Astrocyte (in vitro differentiated cells and primary cell): ENCODE data around the gene COL4A4. TPM values are rescaled to one million over a fixed set of nuclear protein-coding genes. Genes with fewer than 3 reads are reported as not detected.

Source experiments
- DNase-seq: peaks from one replicate; pipeline ENCODE4 v3.0.0-alpha.2; 2010; ENCODE audit warnings: low read depth
- FAIRE-seq: peaks from 2 replicates; lab custom pipeline; 2011; peaks lifted over from hg19 to GRCh38; lab: Jason Lieb, UNC
- H2AFZ ChIP-seq: 2 replicates; pipeline ENCODE4 v1.6.0; 2012; ENCODE audit warnings: low read depth, low read length, inconsistent platforms
- H3K27ac ChIP-seq: 2 replicates; pipeline ENCODE4 v1.5.1; 2011; ENCODE audit warnings: low read depth, low read length, inconsistent platforms
- H3K27me3 ChIP-seq: 2 replicates; pipeline ENCODE4 v1.6.0; 2011; ENCODE audit warnings: low read length, inconsistent platforms; ENCODE audit not compliant: insufficient read depth
- H3K36me3 ChIP-seq: 2 replicates; pipeline ENCODE4 v1.5.1; 2011; ENCODE audit warnings: low read length, inconsistent platforms; ENCODE audit not compliant: insufficient read depth
- H3K4me1 ChIP-seq: 2 replicates; pipeline ENCODE4 v1.5.1; 2011; ENCODE audit warnings: low read length, inconsistent platforms; ENCODE audit not compliant: insufficient read depth
- H3K4me2 ChIP-seq: 2 replicates; pipeline ENCODE4 v1.6.0; 2012; ENCODE audit warnings: low read length, inconsistent platforms
- H3K4me3 ChIP-seq: 2 replicates; pipeline ENCODE4 v1.5.1; 2011; ENCODE audit warnings: low read depth, mild to moderate bottlenecking, low read length, inconsistent platforms; ENCODE audit not compliant: insufficient read depth
- H3K79me2 ChIP-seq: 2 replicates; pipeline ENCODE4 v1.6.0; 2012; ENCODE audit warnings: mild to moderate bottlenecking, low read length, inconsistent platforms; ENCODE audit not compliant: insufficient read depth
- H3K9ac ChIP-seq: 2 replicates; pipeline ENCODE4 v1.6.0; 2012; ENCODE audit warnings: mild to moderate bottlenecking, low read length, inconsistent platforms
- H3K9me3 ChIP-seq: 2 replicates; pipeline ENCODE4 v1.5.1; 2012; ENCODE audit warnings: low read depth, mild to moderate bottlenecking, low read length, inconsistent platforms; ENCODE audit not compliant: insufficient read depth
- H4K20me1 ChIP-seq: 2 replicates; pipeline ENCODE4 v1.6.0; 2012; ENCODE audit warnings: low read length, inconsistent platforms; ENCODE audit not compliant: insufficient read depth
- H3K27ac Mint-ChIP-seq: one replicate; pipeline ENCODE4 v1.8.0; 2021; ENCODE audit warnings: mild to moderate bottlenecking, mixed read lengths; ENCODE audit not compliant: unreplicated experiment
- H3K27me3 Mint-ChIP-seq: one replicate; pipeline ENCODE4 v1.8.0; 2021; ENCODE audit warnings: low read depth, mixed read lengths; ENCODE audit not compliant: unreplicated experiment
- H3K36me3 Mint-ChIP-seq: one replicate; pipeline ENCODE4 v1.8.0; 2021; ENCODE audit warnings: low read depth, mixed read lengths; ENCODE audit not compliant: unreplicated experiment
- H3K4me1 Mint-ChIP-seq: one replicate; pipeline ENCODE4 v1.8.0; 2021; ENCODE audit warnings: low read depth, mixed read lengths; ENCODE audit not compliant: unreplicated experiment
- H3K4me3 Mint-ChIP-seq: one replicate; pipeline ENCODE4 v1.8.0; 2021; ENCODE audit warnings: mild to moderate bottlenecking, moderate library complexity, mixed read lengths; ENCODE audit not compliant: unreplicated experiment
- H3K9me3 Mint-ChIP-seq: one replicate; pipeline ENCODE4 v1.8.0; 2021; ENCODE audit warnings: mild to moderate bottlenecking, mixed read lengths; ENCODE audit not compliant: unreplicated experiment
- EZH2 ChIP-seq: IDR thresholded peaks from 2 replicates; pipeline ENCODE4 v1.6.1; 2012; ENCODE audit warnings: mild to moderate bottlenecking, low read length, inconsistent platforms; ENCODE audit not compliant: insufficient read depth
- total RNA-seq: library from RNA; stranded (reverse); gene quantifications from 2 replicates; pipeline ENCODE4 v1.2.1, GENCODE V29; 2021
- TF ChIP-seq, protein P1 (sequence below): IDR thresholded peaks from 2 replicates; pipeline ENCODE4 v1.5.1; 2011; ENCODE audit warnings: low read depth, mild to moderate bottlenecking, inconsistent platforms, low read length, moderate library complexity; ENCODE audit not compliant: insufficient read depth

Gene COL4A4
- total RNA-seq, 1 donor from 2014 or later: 0.36 TPM

- no peaks in the 10 kb centered on the region for H3K9me3 ChIP-seq
These were observed 207.3 kb downstream of the COL4A4 start for GRCh38 chr2:226956659-226957058.

DNA sequence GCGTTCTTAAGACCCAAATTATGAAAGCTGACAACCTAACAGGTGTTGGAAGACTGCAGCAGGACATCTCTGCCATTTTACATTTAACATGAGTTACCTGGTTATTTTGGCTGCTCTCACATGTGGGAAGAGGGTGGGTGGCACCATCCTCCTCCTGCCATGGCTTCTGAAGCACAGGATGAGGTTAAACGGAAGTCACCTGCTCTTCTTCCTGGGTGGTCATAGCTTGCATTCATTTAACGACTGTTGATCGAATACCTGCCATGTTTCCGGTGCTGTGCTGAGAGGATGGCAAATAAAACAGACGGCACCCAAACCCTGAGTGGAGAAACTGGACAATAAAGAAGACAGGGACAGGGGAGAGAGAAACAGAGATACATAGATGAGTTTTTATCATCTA is 210.2 kb downstream of the COL4A4 start:
- H3K4me3 Mint-ChIP-seq: no peak overlapping the region
- Histone ChIP-seq H3K9ac (no peak overlapping the region), H4K20me1 (no peaks in the 10 kb centered on the region), H3K4me1 (no peaks in the 10 kb centered on the region), H3K27me3 (no peaks in the 10 kb centered on the region), H3K4me2 (no peak overlapping the region), H3K27ac (no peak overlapping the region), H3K4me3 (no peak overlapping the region), H3K79me2 (no peaks in the 10 kb centered on the region), H3K9me3 (no peaks in the 10 kb centered on the region), H2AFZ (no peak overlapping the region), H3K36me3 (no peaks in the 10 kb centered on the region)
- H3K36me3 Mint-ChIP-seq: peaks cover 1% of the 10 kb centered on the region
- H3K27ac Mint-ChIP-seq: no peak overlapping the region
- peaks cover 3% of the 10 kb centered on the region for H3K9me3 Mint-ChIP-seq
- DNase-seq: no peak
- no peaks in the 10 kb centered on the region for H3K4me1 Mint-ChIP-seq
- FAIRE-seq: no peak
- TF ChIP-seq EZH2: no peak
- TF ChIP-seq, protein P1, sequence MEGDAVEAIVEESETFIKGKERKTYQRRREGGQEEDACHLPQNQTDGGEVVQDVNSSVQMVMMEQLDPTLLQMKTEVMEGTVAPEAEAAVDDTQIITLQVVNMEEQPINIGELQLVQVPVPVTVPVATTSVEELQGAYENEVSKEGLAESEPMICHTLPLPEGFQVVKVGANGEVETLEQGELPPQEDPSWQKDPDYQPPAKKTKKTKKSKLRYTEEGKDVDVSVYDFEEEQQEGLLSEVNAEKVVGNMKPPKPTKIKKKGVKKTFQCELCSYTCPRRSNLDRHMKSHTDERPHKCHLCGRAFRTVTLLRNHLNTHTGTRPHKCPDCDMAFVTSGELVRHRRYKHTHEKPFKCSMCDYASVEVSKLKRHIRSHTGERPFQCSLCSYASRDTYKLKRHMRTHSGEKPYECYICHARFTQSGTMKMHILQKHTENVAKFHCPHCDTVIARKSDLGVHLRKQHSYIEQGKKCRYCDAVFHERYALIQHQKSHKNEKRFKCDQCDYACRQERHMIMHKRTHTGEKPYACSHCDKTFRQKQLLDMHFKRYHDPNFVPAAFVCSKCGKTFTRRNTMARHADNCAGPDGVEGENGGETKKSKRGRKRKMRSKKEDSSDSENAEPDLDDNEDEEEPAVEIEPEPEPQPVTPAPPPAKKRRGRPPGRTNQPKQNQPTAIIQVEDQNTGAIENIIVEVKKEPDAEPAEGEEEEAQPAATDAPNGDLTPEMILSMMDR: no peak
- no peaks in the 10 kb centered on the region for H3K27me3 Mint-ChIP-seq

More at GRCh38 chr2:226956659-226957058, 207.3 kb downstream of the COL4A4 start:
- Histone ChIP-seq H3K4me3 (no peak overlapping the region), H3K27me3 (no peaks in the 10 kb centered on the region), H3K4me1 (no peaks in the 10 kb centered on the region), H3K9ac (no peak overlapping the region), H3K27ac (no peak overlapping the region), H3K79me2 (no peaks in the 10 kb centered on the region), H3K4me2 (no peak overlapping the region), H4K20me1 (no peaks in the 10 kb centered on the region), H2AFZ (no peak overlapping the region), H3K36me3 (no peaks in the 10 kb centered on the region)
- no peak for TF ChIP-seq EZH2
- TF ChIP-seq, protein P1: no peak
- H3K9me3 Mint-ChIP-seq: peaks cover 3% of the 10 kb centered on the region
- no peak overlapping the region for H3K4me3 Mint-ChIP-seq
- H3K27ac Mint-ChIP-seq: no peak overlapping the region
- no peaks in the 10 kb centered on the region for H3K27me3 Mint-ChIP-seq
- no peaks in the 10 kb centered on the region for H3K4me1 Mint-ChIP-seq
- peaks cover 1% of the 10 kb centered on the region for H3K36me3 Mint-ChIP-seq
- FAIRE-seq (no peak), DNase-seq (no peak)

- FAIRE-seq: no peak
- no peaks in the 10 kb centered on the region for H3K9me3 ChIP-seq
- Mint-ChIP-seq H3K4me3 (no peak overlapping the region), H3K27ac (no peak overlapping the region), H3K36me3 (peaks cover 3% of the 10 kb centered on the region), H3K4me1 (no peaks in the 10 kb centered on the region), H3K9me3 (peaks cover 2% of the 10 kb centered on the region), H3K27me3 (no peaks in the 10 kb centered on the region)
- no peaks in the 10 kb centered on the region for H3K4me1 ChIP-seq
- no peak for TF ChIP-seq EZH2
- TF ChIP-seq, protein P1: no peak
- H2AFZ ChIP-seq: no peak overlapping the region
- H3K27me3 ChIP-seq: no peaks in the 10 kb centered on the region
- no peak overlapping the region for H3K9ac ChIP-seq
- no peak overlapping the region for H3K27ac ChIP-seq
- H3K4me3 ChIP-seq: no peak overlapping the region
- no peaks in the 10 kb centered on the region for H3K36me3 ChIP-seq
- no peaks in the 10 kb centered on the region for H4K20me1 ChIP-seq
- DNase-seq: peak; percentile 2
- H3K79me2 ChIP-seq: no peaks in the 10 kb centered on the region
- no peak overlapping the region for H3K4me2 ChIP-seq
These were observed 210.8 kb downstream of the COL4A4 start for GRCh38 chr2:226953206-226953605.

Other genes starting within 250 kb of the COL4A4 start
- gene COL4A3, start 419 bp upstream of the COL4A4 start, total RNA-seq: 0.02 TPM in 1 of 2 replicates, not detected in the other
- 49.7 and 51.6 TPM in 2 replicates for gene MFF, start 161.0 kb upstream of the COL4A4 start, total RNA-seq
- not detected in 2 replicates for gene TM4SF20, start 215.1 kb upstream of the COL4A4 start, total RNA-seq
- gene SCYGR1, start 223.7 kb upstream of the COL4A4 start, total RNA-seq: not detected in 2 replicates